Measurements from ENCODE around the gene ITM2C. TPM values are rescaled to one million over a fixed set of nuclear protein-coding genes. Genes with fewer than 3 reads are reported as not detected.

ITM2C gene
- total and polyA plus RNA-seq, 4 donors: 18.0 to 99.7 (median 23.1) TPM

GRCh38 chr2:230875347-230876315 is 10.9 kb downstream of the ITM2C start:
- no peaks in the 10 kb centered on the region for H3K27me3 ChIP-seq (ENCODE audit: control insufficient read depth in 3 of 3, insufficient read depth in 3 of 3, low read length in 2 of 3)
- H3K9me3 ChIP-seq (ENCODE audit: control insufficient read depth in 4 of 4, insufficient read depth in 3 of 4, low read length in 3 of 4): no peaks in the 10 kb centered on the region
- 95% methylated on average over 34 of the region's 34 CpGs for WGBS, 2 donors
- H3K4me1 ChIP-seq (ENCODE audit: control insufficient read depth in 5 of 5, insufficient read depth in 5 of 5, low read length in 5 of 5): peaks cover 0 to 18% (median 7%) of the 10 kb centered on the region in 5 donors
- ATAC-seq (ENCODE audit: insufficient read depth, low FRiP score) (no peak), DNase-seq (no peak)
- no peak overlapping the region for H3K27ac ChIP-seq (ENCODE audit: low read depth in 1 of 2, low read length in 1 of 2)
- TF ChIP-seq, protein P1, sequence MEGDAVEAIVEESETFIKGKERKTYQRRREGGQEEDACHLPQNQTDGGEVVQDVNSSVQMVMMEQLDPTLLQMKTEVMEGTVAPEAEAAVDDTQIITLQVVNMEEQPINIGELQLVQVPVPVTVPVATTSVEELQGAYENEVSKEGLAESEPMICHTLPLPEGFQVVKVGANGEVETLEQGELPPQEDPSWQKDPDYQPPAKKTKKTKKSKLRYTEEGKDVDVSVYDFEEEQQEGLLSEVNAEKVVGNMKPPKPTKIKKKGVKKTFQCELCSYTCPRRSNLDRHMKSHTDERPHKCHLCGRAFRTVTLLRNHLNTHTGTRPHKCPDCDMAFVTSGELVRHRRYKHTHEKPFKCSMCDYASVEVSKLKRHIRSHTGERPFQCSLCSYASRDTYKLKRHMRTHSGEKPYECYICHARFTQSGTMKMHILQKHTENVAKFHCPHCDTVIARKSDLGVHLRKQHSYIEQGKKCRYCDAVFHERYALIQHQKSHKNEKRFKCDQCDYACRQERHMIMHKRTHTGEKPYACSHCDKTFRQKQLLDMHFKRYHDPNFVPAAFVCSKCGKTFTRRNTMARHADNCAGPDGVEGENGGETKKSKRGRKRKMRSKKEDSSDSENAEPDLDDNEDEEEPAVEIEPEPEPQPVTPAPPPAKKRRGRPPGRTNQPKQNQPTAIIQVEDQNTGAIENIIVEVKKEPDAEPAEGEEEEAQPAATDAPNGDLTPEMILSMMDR (IDR thresholded peaks at IDR 0.05; ENCODE audit: control extremely low read depth, extremely low read depth): no peak
- peaks cover 0 to 55% (median 18%) of the 10 kb centered on the region in 4 donors for H3K36me3 ChIP-seq (ENCODE audit: control insufficient read depth in 4 of 4, insufficient read depth in 4 of 4, low read length in 4 of 4)
- no peak overlapping the region for H3K4me3 ChIP-seq
- H3K9ac ChIP-seq (ENCODE audit: insufficient read depth in 1 of 2, low read length in 2 of 2): no peak overlapping the region

DNA sequence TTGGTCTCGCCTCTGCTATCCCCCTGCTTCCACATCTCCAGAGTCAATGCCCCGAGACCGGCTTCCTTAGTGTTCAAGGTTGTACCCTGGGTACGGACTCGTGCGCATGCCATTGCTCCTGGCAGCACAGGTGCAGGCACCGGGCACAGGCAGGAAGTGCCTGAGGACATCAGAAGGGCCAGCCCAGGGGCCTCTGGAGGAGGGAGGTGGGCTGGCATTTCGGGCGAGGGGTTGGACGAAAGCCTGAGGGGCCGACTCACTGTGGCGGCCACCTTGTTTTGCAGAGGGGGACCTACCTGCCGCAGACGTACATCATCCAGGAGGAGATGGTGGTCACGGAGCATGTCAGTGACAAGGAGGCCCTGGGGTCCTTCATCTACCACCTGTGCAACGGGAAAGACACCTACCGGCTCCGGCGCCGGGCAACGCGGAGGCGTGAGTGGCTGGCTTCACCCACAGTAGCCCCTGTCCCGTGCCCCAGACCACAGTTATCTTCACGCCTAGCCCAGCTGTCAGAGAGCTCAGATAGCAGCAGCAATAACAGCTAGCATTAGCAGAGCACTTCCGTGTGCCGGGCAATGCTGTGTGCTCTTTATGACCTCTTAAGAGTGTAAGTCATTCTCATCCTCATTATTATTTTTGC is 12.5 kb downstream of the ITM2C start:
- Histone ChIP-seq H3K4me1 (ENCODE audit: control insufficient read depth in 5 of 5, insufficient read depth in 5 of 5, low read length in 5 of 5) (peaks cover 0 to 3% (median 0%) of the 10 kb centered on the region in 5 donors), H3K27ac (ENCODE audit: low read depth in 1 of 2, low read length in 1 of 2) (no peak overlapping the region), H3K36me3 (ENCODE audit: control insufficient read depth in 4 of 4, insufficient read depth in 4 of 4, low read length in 4 of 4) (peaks cover 0 to 55% (median 18%) of the 10 kb centered on the region in 4 donors), H3K27me3 (ENCODE audit: control insufficient read depth in 3 of 3, insufficient read depth in 3 of 3, low read length in 2 of 3) (no peaks in the 10 kb centered on the region), H3K4me3 (no peak overlapping the region), H3K9me3 (ENCODE audit: control insufficient read depth in 4 of 4, insufficient read depth in 3 of 4, low read length in 3 of 4) (no peaks in the 10 kb centered on the region), H3K9ac (ENCODE audit: insufficient read depth in 1 of 2, low read length in 2 of 2) (no peak overlapping the region)
- TF ChIP-seq, protein P1 (IDR thresholded peaks at IDR 0.05; ENCODE audit: control extremely low read depth, extremely low read depth): no peak
- ATAC-seq (ENCODE audit: insufficient read depth, low FRiP score): no peak
- no peak for DNase-seq
- WGBS, 2 donors: 81 to 86% methylated on average over 27 of the region's 27 CpGs

DNA sequence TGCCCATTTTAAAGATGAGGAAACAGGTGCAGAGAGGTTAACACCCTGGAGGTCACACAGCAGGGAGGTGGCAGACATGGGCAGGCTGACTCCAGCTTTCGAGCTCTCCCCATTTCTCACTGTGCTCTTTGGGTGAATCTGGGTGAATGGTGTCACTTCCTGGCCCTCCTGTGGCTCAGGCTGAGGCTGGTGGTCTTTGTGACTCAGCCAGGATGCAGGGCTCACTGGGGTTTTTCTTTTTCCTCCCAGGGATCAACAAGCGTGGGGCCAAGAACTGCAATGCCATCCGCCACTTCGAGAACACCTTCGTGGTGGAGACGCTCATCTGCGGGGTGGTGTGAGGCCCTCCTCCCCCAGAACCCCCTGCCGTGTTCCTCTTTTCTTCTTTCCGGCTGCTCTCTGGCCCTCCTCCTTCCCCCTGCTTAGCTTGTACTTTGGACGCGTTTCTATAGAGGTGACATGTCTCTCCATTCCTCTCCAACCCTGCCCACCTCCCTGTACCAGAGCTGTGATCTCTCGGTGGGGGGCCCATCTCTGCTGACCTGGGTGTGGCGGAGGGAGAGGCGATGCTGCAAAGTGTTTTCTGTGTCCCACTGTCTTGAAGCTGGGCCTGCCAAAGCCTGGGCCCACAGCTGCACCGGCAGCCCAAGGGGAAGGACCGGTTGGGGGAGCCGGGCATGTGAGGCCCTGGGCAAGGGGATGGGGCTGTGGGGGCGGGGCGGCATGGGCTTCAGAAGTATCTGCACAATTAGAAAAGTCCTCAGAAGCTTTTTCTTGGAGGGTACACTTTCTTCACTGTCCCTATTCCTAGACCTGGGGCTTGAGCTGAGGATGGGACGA is 13.2 kb downstream of the ITM2C start:
- ATAC-seq (ENCODE audit: insufficient read depth, low FRiP score) (no peak), DNase-seq (no peak)
- Histone ChIP-seq H3K4me1 (ENCODE audit: control insufficient read depth in 5 of 5, insufficient read depth in 5 of 5, low read length in 5 of 5) (no peaks in the 10 kb centered on the region), H3K9me3 (ENCODE audit: control insufficient read depth in 4 of 4, insufficient read depth in 3 of 4, low read length in 3 of 4) (no peaks in the 10 kb centered on the region), H3K27ac (ENCODE audit: low read depth in 1 of 2, low read length in 1 of 2) (no peak overlapping the region), H3K4me3 (no peak overlapping the region), H3K27me3 (ENCODE audit: control insufficient read depth in 3 of 3, insufficient read depth in 3 of 3, low read length in 2 of 3) (no peaks in the 10 kb centered on the region), H3K9ac (ENCODE audit: insufficient read depth in 1 of 2, low read length in 2 of 2) (no peak overlapping the region), H3K36me3 (ENCODE audit: control insufficient read depth in 4 of 4, insufficient read depth in 4 of 4, low read length in 4 of 4) (peaks cover 0 to 55% (median 18%) of the 10 kb centered on the region in 4 donors)
- TF ChIP-seq, protein P1 (IDR thresholded peaks at IDR 0.05; ENCODE audit: control extremely low read depth, extremely low read depth): no peak
- 35 to 68% methylated on average over 20 of the region's 20 CpGs for WGBS, 2 donors

All from lung (tissue), 12 donors.